GM12878 (cell line): ENCODE measurements around the gene SNRPA1. TPM values are rescaled to one million over a fixed set of nuclear protein-coding genes. Genes with fewer than 3 reads are reported as not detected.

Experiments
- ATAC-seq: fragments of 200-7000 bp; cut with Tn5 transposase; 3 replicates; pipeline ENCODE4 v1.9.1; 2020; ENCODE audit warnings: mild to moderate bottlenecking, moderate library complexity
- BruUV-seq: library from RNA; stranded (reverse); fragments of 400-500 nt; replicated peaks from 2 replicates; lab custom pipeline; 2021; lab: Mats Ljungman, UMichigan
- CTCF ChIA-PET: fragments of 300-600 bp; sonication (Branson Sonifier 250); formaldehyde crosslinking; extraction: SDS; loops from one replicate; lab custom pipeline; 2021; ENCODE audit warnings: inconsistent platforms; lab: Yijun Ruan, JAX
- POLR2A ChIA-PET: fragments of 350-600 bp; formaldehyde crosslinking; extraction: SDS; loops from one replicate; lab custom pipeline; 2021; ENCODE audit warnings: inconsistent platforms; lab: Charles Lee
- RAD21 ChIA-PET: fragments of 300-600 bp; sonication (Branson Sonifier 250); formaldehyde crosslinking; loops from one replicate; lab custom pipeline; 2023; ENCODE audit warnings: antibody characterized with exemption; ENCODE audit not compliant: unreplicated experiment; lab: Charles Lee
- SMC1A ChIA-PET: fragments of 300-600 bp; sonication (Branson Sonifier 250); formaldehyde crosslinking; loops from one replicate; lab custom pipeline; 2023; ENCODE audit not compliant: unreplicated experiment, uncharacterized antibody; lab: Charles Lee
- DNase-seq: peaks from one replicate; pipeline ENCODE4 v3.0.0-alpha.2; 2011; ENCODE audit warnings: low read depth, low spot score
- FAIRE-seq: peaks from 3 replicates; lab custom pipeline; 2011; peaks lifted over from hg19 to GRCh38; lab: Jason Lieb, UNC
- H2AFZ ChIP-seq: 2 replicates; pipeline ENCODE4 v1.6.0; 2011; ENCODE audit warnings: low read depth, low read length, control low read depth; ENCODE audit not compliant: control insufficient read depth
- H3K27ac ChIP-seq: 2 replicates; pipeline ENCODE4 v1.5.1; 2011; ENCODE audit warnings: control low read depth; ENCODE audit not compliant: control insufficient read depth, insufficient read depth
- H3K27me3 ChIP-seq, 2 experiments: replicated peaks in 1 of 2; 2 replicates each; pipeline versions ENCODE4 v1.6.0 to v1.6.1; 2011; ENCODE audit warnings: low read length in 1 of 2; ENCODE audit not compliant: control insufficient read depth in 2 of 2, insufficient read depth in 2 of 2
- H3K36me3 ChIP-seq, 2 experiments: 2 replicates each; pipeline ENCODE4 v1.5.1; 2011; ENCODE audit warnings: low read length in 1 of 2; ENCODE audit not compliant: control insufficient read depth in 2 of 2, insufficient read depth in 2 of 2
- H3K4me1 ChIP-seq: 2 replicates; pipeline ENCODE4 v1.6.1; 2011; ENCODE audit warnings: mild to moderate bottlenecking, low read length, moderate library complexity, mixed read lengths; ENCODE audit not compliant: control insufficient read depth, insufficient read depth
- H3K4me2 ChIP-seq: 2 replicates; pipeline ENCODE4 v1.6.0; 2011; ENCODE audit warnings: control low read depth; ENCODE audit not compliant: control insufficient read depth, insufficient read depth
- H3K4me3 ChIP-seq: fragments of 200-600 bp; sonication (generic); 2 replicates; pipeline ENCODE4 v1.5.1; 2016
- H3K79me2 ChIP-seq: 2 replicates; pipeline ENCODE4 v1.6.0; 2011; ENCODE audit warnings: low read length; ENCODE audit not compliant: control insufficient read depth, insufficient read depth
- H3K9ac ChIP-seq: 2 replicates; pipeline ENCODE4 v1.8.0; 2011; ENCODE audit warnings: low read length, control low read depth, mixed read lengths; ENCODE audit not compliant: control insufficient read depth, insufficient read depth
- H3K9me3 ChIP-seq: replicated peaks from 3 replicates; pipeline ENCODE4 v1.5.1; 2011; ENCODE audit warnings: mild to moderate bottlenecking, low read length; ENCODE audit not compliant: control insufficient read depth, insufficient read depth
- H4K20me1 ChIP-seq: 2 replicates; pipeline ENCODE4 v1.6.0; 2011; ENCODE audit not compliant: control insufficient read depth, insufficient read depth
- ATF2 ChIP-seq: IDR thresholded peaks from 2 replicates; pipeline ENCODE4 v1.6.1; 2012; ENCODE audit warnings: low read length, inconsistent platforms
- CTCF ChIP-seq, 3 experiments: IDR thresholded peaks in 2 of 3; conservative IDR thresholded peaks in 1 of 3; 2 replicates each; pipeline ENCODE4 v1.5.1; 2011; ENCODE audit warnings: low read depth in 3 of 3, low read length in 3 of 3, mild to moderate bottlenecking in 3 of 3, control low read depth in 2 of 3, moderate library complexity in 2 of 3, inconsistent platforms in 1 of 3, mixed read lengths in 1 of 3; ENCODE audit not compliant: control insufficient read depth in 2 of 3, insufficient read depth in 1 of 3; ENCODE audit errors: extremely low read depth in 1 of 3
- WGBS: methylation state at CpG from one replicate; pipeline ENCODE4 v1.1.6; 2016; ENCODE audit warnings: low lambda C conversion rate; ENCODE audit not compliant: insufficient replicate concordance, insufficient coverage; ENCODE audit errors: missing lambda C conversion rate; 5-methylcytosine and 5-hydroxymethylcytosine counted together
- in situ Hi-C: fragments of 300-500 bp; cut with MboI; formaldehyde crosslinking; loops from 9 replicates; pipeline ENCODE4 v1.14.3; 2018; ENCODE audit warnings: mixed read lengths
- intact Hi-C: fragments of 100-400 bp; cut with micrococcal nuclease; formaldehyde crosslinking; loops from one replicate; pipeline ENCODE4 v1.14.2; 2022; ENCODE audit not compliant: unreplicated experiment
- polyA plus RNA-seq, 11 experiments: library from polyadenylated mRNA; depleted of rRNA in 4 of 11; unstranded in 6 of 11; stranded (reverse) in 5 of 11; fragments of >200 nt; fragmentation: Nextera tagmentation in 4 of 11; fragmentation: Illumina TruSeq in 1 of 11; extraction: Ambion mirVana in 4 of 11; extraction: Trizol in 1 of 11; gene quantifications; 1 replicate in 1 of 11; 2 replicates in 10 of 11; pipeline versions ENCODE4 v1.2.1 to v1.2.3, GENCODE V29; 2011 to 2016; ENCODE audit warnings: inconsistent platforms in 2 of 11, missing spikeins in 2 of 11, low read depth in 1 of 11
- total RNA-seq, 4 experiments: library from RNA; depleted of rRNA in 3 of 4; stranded (reverse); fragments of >200 nt in 3 of 4; fragmentation: Illumina TruSeq in 1 of 4; extraction: Trizol in 1 of 4; gene quantifications; 2 replicates each; pipeline versions ENCODE4 v1.2.1 to v1.2.3, GENCODE V29; 2013 to 2021

The SNRPA1 gene
- total and polyA plus RNA-seq, 10 of the 15 experiments (the other 5 are each of a cell fraction or from before 2014, with no cell fraction given), result 59.9 to 267 (median 161) TPM

GRCh38 chr15:101323793-101324523, 28.9 kb upstream of the SNRPA1 start:
- H3K27ac ChIP-seq, result no peak overlapping the region
- RAD21 ChIA-PET, result no interaction called here
- no peak overlapping the region for H2AFZ ChIP-seq
- no peaks in the 10 kb centered on the region for H4K20me1 ChIP-seq
- POLR2A ChIA-PET, result no interaction called here
- CTCF ChIA-PET, result interaction anchor here (1.2 kb wide), 1 partner anchor 317 kb away, joined by 3 read pairs; no protein-coding TSS in a partner anchor
- no peak overlapping the region for H3K4me2 ChIP-seq
- WGBS, result 37% methylated on average over 21 of the region's 21 CpGs
- ATAC-seq (no peak), FAIRE-seq (no peak), DNase-seq (no peak)
- H3K27me3 ChIP-seq, result peaks cover 5 to 6% of the 10 kb centered on the region in 2 experiments
- no peaks in the 10 kb centered on the region for H3K36me3 ChIP-seq
- H3K4me3 ChIP-seq, result no peak overlapping the region
- no TSS peak for BruUV-seq
- intact Hi-C loops, result no loop called here
- no peak for TF ChIP-seq CTCF (IDR thresholded peaks at IDR 0.05 in 2 of 3, conservative IDR thresholded peaks at IDR 0.05 in 1 of 3; ENCODE audit: control insufficient read depth in 2 of 3, extremely low read depth in 1 of 3, insufficient read depth in 1 of 3, low read depth in 3 of 3, low read length in 3 of 3)
- no peak for TF ChIP-seq ATF2
- SMC1A ChIA-PET, result no interaction called here
- H3K79me2 ChIP-seq, result no peaks in the 10 kb centered on the region
- in situ Hi-C loops, result no loop called here
- no peaks in the 10 kb centered on the region for H3K9me3 ChIP-seq
- H3K4me1 ChIP-seq, result no peaks in the 10 kb centered on the region
- no peak overlapping the region for H3K9ac ChIP-seq
